SK-N-SH (cell line): Measurements from ENCODE around the gene MARCHF3.

ENCODE experiments used
- FOXJ3 ChIP-seq: sonication (generic); formaldehyde crosslinking; IDR thresholded peaks from 2 replicates; pipeline ENCODE4 v1.5.1; 2020; ENCODE audit warnings: mild to moderate bottlenecking, missing genetic modification reagents
- FOXM1 ChIP-seq: IDR thresholded peaks from 2 replicates; pipeline ENCODE4 v1.4.0; 2012; ENCODE audit warnings: low read depth, mild to moderate bottlenecking
- NFIC ChIP-seq: IDR thresholded peaks from 2 replicates; pipeline ENCODE4 v1.4.0; 2012; ENCODE audit warnings: borderline replicate concordance
- POLR2AphosphoS5 ChIP-seq: IDR thresholded peaks from 2 replicates; pipeline ENCODE4 v1.6.1; 2012; ENCODE audit warnings: low read depth, low read length
- RFX5 ChIP-seq: IDR thresholded peaks from 2 replicates; pipeline ENCODE4 v1.6.1; 2012; ENCODE audit warnings: mild to moderate bottlenecking, improper control_type of control experiment, low read length
- TF ChIP-seq, protein P1 (sequence below): fragments of 200-600 bp; sonication (generic); IDR thresholded peaks from 2 replicates; pipeline ENCODE4 v1.6.1; 2017; ENCODE audit warnings: antibody characterized with exemption, mild to moderate bottlenecking, moderate library complexity
- TF ChIP-seq, protein P2 (sequence below): fragments of 150-350 bp; IDR thresholded peaks from 2 replicates; pipeline ENCODE4 v1.6.1; 2017; ENCODE audit warnings: antibody characterized with exemption, low read length, low read depth, borderline replicate concordance

DNA sequence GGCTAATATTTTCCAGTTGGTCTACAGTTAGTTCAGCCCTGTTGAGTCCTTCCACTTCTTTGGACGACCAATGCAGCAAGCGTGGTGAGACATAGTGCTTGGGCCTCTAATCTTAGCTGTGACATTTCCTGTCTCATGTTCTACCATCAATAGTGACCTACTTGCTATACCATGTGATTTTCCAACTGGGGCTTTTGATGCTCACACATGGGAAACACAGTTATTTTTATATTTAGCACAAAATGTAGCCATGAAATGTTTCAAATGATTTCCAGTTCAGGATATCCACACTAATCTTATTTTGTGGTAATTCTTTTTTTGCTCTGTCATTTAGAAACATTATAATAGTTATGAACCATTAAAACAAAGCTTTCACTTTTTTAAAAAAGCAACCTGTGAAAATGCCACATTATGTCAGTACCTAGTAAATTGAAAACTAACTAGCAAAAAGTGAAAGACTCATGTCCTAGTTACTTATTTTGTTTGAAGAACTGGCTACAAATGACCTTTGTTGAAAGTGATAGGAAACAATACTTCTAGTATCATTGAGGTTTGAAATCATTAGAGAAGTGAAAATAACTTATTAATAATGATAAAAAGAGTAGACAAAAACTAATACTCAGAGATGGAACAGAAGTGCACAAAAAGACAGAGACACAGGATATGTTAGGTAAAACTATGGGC, 18.3 kb downstream of the MARCHF3 start:
- TF ChIP-seq, protein P1, sequence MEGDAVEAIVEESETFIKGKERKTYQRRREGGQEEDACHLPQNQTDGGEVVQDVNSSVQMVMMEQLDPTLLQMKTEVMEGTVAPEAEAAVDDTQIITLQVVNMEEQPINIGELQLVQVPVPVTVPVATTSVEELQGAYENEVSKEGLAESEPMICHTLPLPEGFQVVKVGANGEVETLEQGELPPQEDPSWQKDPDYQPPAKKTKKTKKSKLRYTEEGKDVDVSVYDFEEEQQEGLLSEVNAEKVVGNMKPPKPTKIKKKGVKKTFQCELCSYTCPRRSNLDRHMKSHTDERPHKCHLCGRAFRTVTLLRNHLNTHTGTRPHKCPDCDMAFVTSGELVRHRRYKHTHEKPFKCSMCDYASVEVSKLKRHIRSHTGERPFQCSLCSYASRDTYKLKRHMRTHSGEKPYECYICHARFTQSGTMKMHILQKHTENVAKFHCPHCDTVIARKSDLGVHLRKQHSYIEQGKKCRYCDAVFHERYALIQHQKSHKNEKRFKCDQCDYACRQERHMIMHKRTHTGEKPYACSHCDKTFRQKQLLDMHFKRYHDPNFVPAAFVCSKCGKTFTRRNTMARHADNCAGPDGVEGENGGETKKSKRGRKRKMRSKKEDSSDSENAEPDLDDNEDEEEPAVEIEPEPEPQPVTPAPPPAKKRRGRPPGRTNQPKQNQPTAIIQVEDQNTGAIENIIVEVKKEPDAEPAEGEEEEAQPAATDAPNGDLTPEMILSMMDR: no peak
- TF ChIP-seq FOXJ3 (CRISPR knock-in tag): no peak
- TF ChIP-seq RFX5: no peak
- no peak for TF ChIP-seq POLR2AphosphoS5
- TF ChIP-seq, protein P2, sequence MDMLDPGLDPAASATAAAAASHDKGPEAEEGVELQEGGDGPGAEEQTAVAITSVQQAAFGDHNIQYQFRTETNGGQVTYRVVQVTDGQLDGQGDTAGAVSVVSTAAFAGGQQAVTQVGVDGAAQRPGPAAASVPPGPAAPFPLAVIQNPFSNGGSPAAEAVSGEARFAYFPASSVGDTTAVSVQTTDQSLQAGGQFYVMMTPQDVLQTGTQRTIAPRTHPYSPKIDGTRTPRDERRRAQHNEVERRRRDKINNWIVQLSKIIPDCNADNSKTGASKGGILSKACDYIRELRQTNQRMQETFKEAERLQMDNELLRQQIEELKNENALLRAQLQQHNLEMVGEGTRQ: no peak
- no peak for TF ChIP-seq FOXM1
- no peak for TF ChIP-seq NFIC
